B cell (primary cell): ENCODE measurements around the gene UROS.

Experiments
- EZH2 ChIP-seq: IDR thresholded peaks from 2 replicates; pipeline ENCODE4 v1.6.1; 2012; ENCODE audit warnings: borderline replicate concordance, low read depth, mild to moderate bottlenecking, moderate library complexity, low read length; ENCODE audit not compliant: insufficient read depth, poor library complexity, severe bottlenecking
- TF ChIP-seq, protein P1 (sequence below): fragments of 200-600 bp; IDR thresholded peaks from one replicate; pipeline ENCODE4 v1.8.0; 2022; ENCODE audit warnings: antibody characterized with exemption, mild to moderate bottlenecking

DNA sequence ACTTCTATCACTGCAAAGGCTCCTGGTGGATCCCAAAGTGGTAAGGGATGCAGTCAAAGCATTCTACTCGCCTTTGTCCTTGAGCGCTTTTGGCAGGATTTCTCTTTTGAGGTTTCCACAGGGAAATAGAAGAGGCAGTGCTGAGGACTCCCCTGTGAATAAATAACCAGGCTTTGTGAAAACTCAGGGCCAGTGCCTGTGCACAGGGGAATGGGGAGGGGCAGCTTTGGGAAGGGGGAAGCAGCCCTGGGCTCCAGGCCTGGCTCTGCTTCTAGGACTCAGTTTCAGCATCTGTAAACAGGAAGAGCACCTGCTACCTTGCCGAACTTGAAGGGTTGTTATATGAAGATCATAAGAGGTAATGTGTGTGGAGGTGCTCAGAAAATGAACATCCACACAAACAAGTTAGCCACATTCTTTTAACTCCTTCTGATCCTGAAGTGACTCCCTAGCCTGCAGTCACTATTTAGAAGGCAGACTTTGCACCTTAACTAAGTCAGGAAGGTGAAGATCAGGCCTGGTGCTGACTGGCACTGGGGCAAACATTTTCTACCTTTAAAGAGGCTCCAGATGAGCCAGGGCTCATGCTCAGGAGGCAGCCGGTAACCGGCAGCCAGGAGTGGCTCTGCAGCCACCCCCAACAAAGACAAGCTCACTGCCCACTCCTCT lies 24.9 kb downstream of the UROS start:
- TF ChIP-seq, protein P1, sequence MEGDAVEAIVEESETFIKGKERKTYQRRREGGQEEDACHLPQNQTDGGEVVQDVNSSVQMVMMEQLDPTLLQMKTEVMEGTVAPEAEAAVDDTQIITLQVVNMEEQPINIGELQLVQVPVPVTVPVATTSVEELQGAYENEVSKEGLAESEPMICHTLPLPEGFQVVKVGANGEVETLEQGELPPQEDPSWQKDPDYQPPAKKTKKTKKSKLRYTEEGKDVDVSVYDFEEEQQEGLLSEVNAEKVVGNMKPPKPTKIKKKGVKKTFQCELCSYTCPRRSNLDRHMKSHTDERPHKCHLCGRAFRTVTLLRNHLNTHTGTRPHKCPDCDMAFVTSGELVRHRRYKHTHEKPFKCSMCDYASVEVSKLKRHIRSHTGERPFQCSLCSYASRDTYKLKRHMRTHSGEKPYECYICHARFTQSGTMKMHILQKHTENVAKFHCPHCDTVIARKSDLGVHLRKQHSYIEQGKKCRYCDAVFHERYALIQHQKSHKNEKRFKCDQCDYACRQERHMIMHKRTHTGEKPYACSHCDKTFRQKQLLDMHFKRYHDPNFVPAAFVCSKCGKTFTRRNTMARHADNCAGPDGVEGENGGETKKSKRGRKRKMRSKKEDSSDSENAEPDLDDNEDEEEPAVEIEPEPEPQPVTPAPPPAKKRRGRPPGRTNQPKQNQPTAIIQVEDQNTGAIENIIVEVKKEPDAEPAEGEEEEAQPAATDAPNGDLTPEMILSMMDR, result no peak
- no peak for TF ChIP-seq EZH2
